GM18870 (cell line): ENCODE data around the gene GLMN.

Experiments
- ATAC-seq: cut with Tn5 transposase; IDR thresholded peaks from one replicate; pipeline ENCODE4 v1.9.1; 2021; ENCODE audit warnings: moderate library complexity; ENCODE audit not compliant: unreplicated experiment

GLMN gene

DNA sequence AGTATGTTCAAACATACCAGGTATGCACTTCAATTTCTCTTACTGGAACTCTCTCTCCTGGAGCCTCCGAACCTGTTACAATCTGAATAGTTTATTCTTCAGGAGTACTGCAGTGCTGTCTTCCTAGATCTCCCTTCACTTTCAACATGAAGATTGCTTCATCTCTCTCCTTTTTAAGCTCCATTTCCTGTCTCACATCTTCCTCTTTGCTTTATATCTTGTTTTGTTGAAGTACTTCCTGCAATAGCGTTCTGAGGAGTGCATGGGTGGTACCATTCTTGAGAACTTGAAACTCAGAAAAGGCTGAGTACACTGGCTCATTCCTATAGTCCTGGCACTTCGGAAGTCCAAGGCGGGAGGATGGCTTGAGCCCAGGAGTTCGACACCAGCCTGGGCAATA lies 96.8 kb downstream of the GLMN start:
- no peak for ATAC-seq
